Smooth muscle cell (in vitro differentiated cells): ENCODE results near the gene PFN2. TPM values are rescaled to one million over a fixed set of nuclear protein-coding genes. Genes with fewer than 3 reads are reported as not detected.

Source experiments
- DNase-seq: peaks from one replicate; lab custom pipeline; 2025; ENCODE audit not compliant: unreplicated experiment; lab: John Stamatoyannopoulos, UW
- H2AFZ ChIP-seq: fragments of 200-600 bp; sonication (generic); 2 replicates; pipeline ENCODE4 v1.6.0; 2016; ENCODE audit warnings: antibody characterized with exemption, low read depth, mild to moderate bottlenecking
- H3F3A ChIP-seq: fragments of 200-600 bp; sonication (generic); 2 replicates; pipeline ENCODE4 v1.6.0; 2017; ENCODE audit warnings: antibody characterized with exemption, low read depth
- H3K27ac ChIP-seq: fragments of 200-600 bp; sonication (generic); 2 replicates; pipeline ENCODE4 v1.5.1; 2016; ENCODE audit warnings: low read depth, mild to moderate bottlenecking
- H3K27me3 ChIP-seq: fragments of 200-600 bp; sonication (generic); 2 replicates; pipeline ENCODE4 v1.6.1; 2016; ENCODE audit warnings: low read depth, mild to moderate bottlenecking
- H3K36me3 ChIP-seq: fragments of 200-600 bp; sonication (generic); 2 replicates; pipeline ENCODE4 v1.5.1; 2016; ENCODE audit warnings: low read depth
- H3K4me1 ChIP-seq: fragments of 200-600 bp; sonication (generic); 2 replicates; pipeline ENCODE4 v1.5.1; 2016; ENCODE audit warnings: low read depth
- H3K4me2 ChIP-seq: fragments of 200-600 bp; sonication (generic); 2 replicates; pipeline ENCODE4 v1.6.0; 2016; ENCODE audit warnings: mild to moderate bottlenecking
- H3K4me3 ChIP-seq: fragments of 200-600 bp; sonication (generic); 2 replicates; pipeline ENCODE4 v1.5.1; 2016; ENCODE audit warnings: mild to moderate bottlenecking
- H3K79me2 ChIP-seq: fragments of 200-600 bp; sonication (generic); 2 replicates; pipeline ENCODE4 v1.6.0; 2016; ENCODE audit warnings: low read depth, mild to moderate bottlenecking
- H3K9ac ChIP-seq: fragments of 200-600 bp; sonication (generic); 2 replicates; pipeline ENCODE4 v1.6.0; 2016; ENCODE audit warnings: low read depth
- H3K9me3 ChIP-seq: fragments of 200-600 bp; sonication (generic); replicated peaks from 2 replicates; pipeline ENCODE4 v1.5.1; 2016; ENCODE audit warnings: low read depth
- H4K20me1 ChIP-seq: fragments of 200-600 bp; sonication (generic); 2 replicates; pipeline ENCODE4 v1.6.0; 2016; ENCODE audit warnings: low read depth
- CTCF ChIP-seq: fragments of 200-600 bp; sonication (generic); IDR thresholded peaks from 2 replicates; pipeline ENCODE4 v1.5.1; 2017; ENCODE audit warnings: borderline replicate concordance, mild to moderate bottlenecking, antibody characterized with exemption; ENCODE audit not compliant: insufficient read depth, poor library complexity, severe bottlenecking
- WGBS: methylation state at CpG from one replicate; pipeline ENCODE4 v1.1.7; 2016; ENCODE audit warnings: low lambda C conversion rate; 5-methylcytosine and 5-hydroxymethylcytosine counted together
- polyA plus RNA-seq: library from polyadenylated mRNA; unstranded; fragments of >200 nt; fragmentation: Nextera tagmentation; extraction: Ambion mirVana; gene quantifications from 2 replicates; pipeline ENCODE4 v1.2.1, GENCODE V29; 2016
- total RNA-seq: library from RNA; depleted of rRNA; stranded (reverse); fragments of >200 nt; gene quantifications from 2 replicates; pipeline ENCODE4 v1.2.3, GENCODE V29; 2014

PFN2 gene
- total and polyA plus RNA-seq, 2 experiments from 2014 or later, result 209 to 265 TPM

DNA sequence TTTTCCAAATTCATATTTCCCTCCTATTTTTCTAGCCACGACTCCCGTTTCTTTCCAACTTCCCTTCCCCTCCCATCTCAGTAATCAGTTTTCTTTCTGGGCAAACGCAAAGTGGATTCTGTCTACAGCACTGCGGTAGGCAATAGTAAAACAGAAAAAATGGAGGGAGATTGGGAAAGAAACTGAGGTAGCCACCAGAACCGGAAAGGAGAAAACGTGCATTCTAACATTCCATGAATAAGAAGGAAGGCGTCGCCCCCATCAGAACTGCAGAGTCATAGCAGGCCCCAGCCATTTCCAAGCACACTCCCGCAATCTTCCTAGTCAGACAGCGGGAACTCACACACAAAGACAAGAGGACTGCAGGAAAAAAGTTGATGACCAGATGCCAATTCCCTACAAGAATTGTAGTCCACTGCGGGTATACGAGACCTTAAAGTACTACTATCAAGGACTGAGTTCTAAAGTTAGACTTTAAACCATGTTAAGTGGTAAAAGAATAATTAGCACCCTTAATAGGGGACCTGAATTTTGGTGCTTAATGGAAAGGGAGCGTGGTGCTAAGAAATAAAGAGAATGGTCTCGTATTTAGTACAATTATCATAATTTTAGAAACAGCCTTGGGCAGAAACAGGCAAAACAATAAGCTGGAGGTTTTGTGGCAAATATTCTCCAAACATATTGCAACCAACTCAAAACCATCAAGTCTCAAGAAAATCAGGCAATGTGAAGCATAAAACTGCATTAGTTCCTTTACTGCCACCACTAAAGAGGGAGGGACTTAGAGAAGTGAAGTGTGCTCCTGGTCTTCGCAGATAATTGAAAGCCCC lies 1.4 kb downstream of the PFN2 start:
- H3K4me1 ChIP-seq, result peaks cover 39% of the 10 kb centered on the region
- H3K9me3 ChIP-seq, result no peaks in the 10 kb centered on the region
- H3K27ac ChIP-seq, result peak overlapping the region; percentile 91
- peaks cover 62% of the 10 kb centered on the region for H3K79me2 ChIP-seq
- DNase-seq, result peak; percentile 3
- TF ChIP-seq CTCF, result no peak
- H3K4me2 ChIP-seq, result peak overlapping the region; percentile 94
- H4K20me1 ChIP-seq, result peaks cover 45% of the 10 kb centered on the region
- peaks cover 4% of the 10 kb centered on the region for H3F3A ChIP-seq
- peak overlapping the region; percentile 78 for H3K4me3 ChIP-seq
- under 1% methylated on average over 15 of the region's 15 CpGs for WGBS
- peak overlapping the region; percentile 88 for H3K9ac ChIP-seq
- H2AFZ ChIP-seq, result peak overlapping the region; percentile 44
- no peaks in the 10 kb centered on the region for H3K27me3 ChIP-seq
- no peaks in the 10 kb centered on the region for H3K36me3 ChIP-seq

GRCh38 chr3:149968216-149968615 lies 2.5 kb downstream of the PFN2 start:
- WGBS, result 24% methylated on average over 8 of the region's 8 CpGs

DNA sequence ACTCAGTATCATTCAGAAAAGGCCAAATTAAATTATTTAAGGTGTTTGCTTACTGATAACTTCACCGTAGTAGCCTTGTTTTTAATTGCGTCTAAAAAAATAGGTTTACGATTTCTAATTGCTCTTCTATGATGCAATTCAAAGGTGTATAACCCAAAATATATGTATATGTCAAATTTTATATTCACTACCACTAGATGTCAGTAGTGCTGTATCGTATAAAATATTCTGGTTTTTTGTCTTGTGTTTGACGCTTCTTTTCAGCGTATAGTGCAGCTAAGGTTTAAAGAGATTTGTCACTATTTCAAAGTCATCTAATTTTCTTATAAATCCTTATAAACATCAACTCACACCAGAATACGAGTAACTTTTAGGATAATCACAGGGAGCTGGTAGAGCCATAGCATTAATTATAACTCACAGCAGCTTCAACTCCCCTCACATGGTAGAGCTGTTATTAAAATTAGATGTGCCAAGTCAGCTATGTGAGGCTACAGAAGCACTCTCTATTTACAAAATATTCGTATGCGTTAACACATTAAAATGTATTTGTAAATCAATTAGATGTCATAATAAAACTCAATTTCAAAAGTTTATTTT lies 3.5 kb downstream of the PFN2 start:
- DNase-seq, result no peak
- 35% methylated on average over 9 of the region's 9 CpGs for WGBS
- peak overlapping the region; percentile 91 for H3K27ac ChIP-seq

More at GRCh38 chr3:149968216-149968615, 2.5 kb downstream of the PFN2 start:
- DNase-seq, result no peak
- Histone ChIP-seq H2AFZ (no peak overlapping the region), H3K4me2 (peak overlapping the region; percentile 94), H4K20me1 (peaks cover 56% of the 10 kb centered on the region), H3K27me3 (no peaks in the 10 kb centered on the region), H3K4me3 (peak overlapping the region; percentile 78), H3F3A (peaks cover 4% of the 10 kb centered on the region), H3K36me3 (no peaks in the 10 kb centered on the region), H3K9ac (peak overlapping the region; percentile 88), H3K27ac (peak overlapping the region; percentile 91), H3K9me3 (no peaks in the 10 kb centered on the region), H3K79me2 (peaks cover 71% of the 10 kb centered on the region), H3K4me1 (peaks cover 39% of the 10 kb centered on the region)
- TF ChIP-seq CTCF, result no peak

More for the DNA sequence above, 3.5 kb downstream of the PFN2 start:
- peak; percentile 68 for TF ChIP-seq CTCF
- Histone ChIP-seq H3F3A (peaks cover 4% of the 10 kb centered on the region), H3K9me3 (no peaks in the 10 kb centered on the region), H3K27me3 (no peaks in the 10 kb centered on the region), H2AFZ (no peak overlapping the region), H3K4me3 (peak overlapping the region; percentile 78), H3K79me2 (peaks cover 81% of the 10 kb centered on the region), H3K4me1 (peaks cover 31% of the 10 kb centered on the region), H3K4me2 (peak overlapping the region; percentile 94), H3K9ac (no peak overlapping the region), H4K20me1 (peaks cover 66% of the 10 kb centered on the region), H3K36me3 (no peaks in the 10 kb centered on the region)
